ENCODE data around the gene UBE3B. TPM values are rescaled to one million over a fixed set of nuclear protein-coding genes. Genes with fewer than 3 reads are reported as not detected.

The UBE3B gene
- total and polyA plus RNA-seq, 2 experiments from 2014 or later = 20.1 to 35.5 TPM

DNA sequence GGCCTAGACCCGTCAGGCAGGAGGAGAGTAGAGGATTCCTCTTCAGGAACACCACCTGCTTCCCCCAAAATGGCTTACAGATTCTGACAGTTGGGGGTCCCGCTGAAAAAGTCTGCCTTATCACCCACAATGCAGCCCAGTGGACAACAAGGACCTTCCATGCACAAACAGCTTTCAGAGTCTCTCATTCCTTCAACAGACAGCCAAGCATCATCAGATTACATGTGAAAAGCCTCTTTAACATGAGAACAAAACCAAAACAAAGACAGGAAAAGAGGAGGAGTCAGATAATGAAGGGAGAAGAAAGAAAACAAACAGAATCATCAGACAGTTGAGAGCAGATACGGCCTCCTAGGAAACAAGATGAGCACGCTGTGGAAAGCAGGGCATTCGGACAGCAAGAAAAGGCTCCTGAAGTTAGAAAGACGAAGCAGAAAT, 18.6 kb upstream of the UBE3B start:
- 73% methylated on average over 6 of the region's 6 CpGs for WGBS (ENCODE audit: low lambda C conversion rate, missing lambda C conversion rate)
- H3K79me2 ChIP-seq = peaks cover 50% of the 10 kb centered on the region
- H3K9me2 ChIP-seq (replicated peaks; ENCODE audit: insufficient read depth) = no peaks in the 10 kb centered on the region
- H3K4me2 ChIP-seq = peak overlapping the region; percentile 17
- no peak for DNase-seq (ENCODE audit: low spot score)
- no peaks in the 10 kb centered on the region for H3K36me3 ChIP-seq (replicated peaks; ENCODE audit: insufficient read depth, low read depth)
- H3K4me3 ChIP-seq = no peak overlapping the region
- peaks cover 46% of the 10 kb centered on the region for H3K4me1 ChIP-seq (ENCODE audit: insufficient read depth)
- no peaks in the 10 kb centered on the region for H3K27me3 ChIP-seq
- peak overlapping the region; percentile 95 for H3K27ac ChIP-seq
- TF ChIP-seq EZH2 (IDR thresholded peaks at IDR 0.05; ENCODE audit: borderline replicate concordance) (no peak), EZH2phosphoT487 (IDR thresholded peaks at IDR 0.05; ENCODE audit: low read depth, severe bottlenecking, unreplicated experiment) (no peak)
- TF ChIP-seq, protein P1, sequence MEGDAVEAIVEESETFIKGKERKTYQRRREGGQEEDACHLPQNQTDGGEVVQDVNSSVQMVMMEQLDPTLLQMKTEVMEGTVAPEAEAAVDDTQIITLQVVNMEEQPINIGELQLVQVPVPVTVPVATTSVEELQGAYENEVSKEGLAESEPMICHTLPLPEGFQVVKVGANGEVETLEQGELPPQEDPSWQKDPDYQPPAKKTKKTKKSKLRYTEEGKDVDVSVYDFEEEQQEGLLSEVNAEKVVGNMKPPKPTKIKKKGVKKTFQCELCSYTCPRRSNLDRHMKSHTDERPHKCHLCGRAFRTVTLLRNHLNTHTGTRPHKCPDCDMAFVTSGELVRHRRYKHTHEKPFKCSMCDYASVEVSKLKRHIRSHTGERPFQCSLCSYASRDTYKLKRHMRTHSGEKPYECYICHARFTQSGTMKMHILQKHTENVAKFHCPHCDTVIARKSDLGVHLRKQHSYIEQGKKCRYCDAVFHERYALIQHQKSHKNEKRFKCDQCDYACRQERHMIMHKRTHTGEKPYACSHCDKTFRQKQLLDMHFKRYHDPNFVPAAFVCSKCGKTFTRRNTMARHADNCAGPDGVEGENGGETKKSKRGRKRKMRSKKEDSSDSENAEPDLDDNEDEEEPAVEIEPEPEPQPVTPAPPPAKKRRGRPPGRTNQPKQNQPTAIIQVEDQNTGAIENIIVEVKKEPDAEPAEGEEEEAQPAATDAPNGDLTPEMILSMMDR (IDR thresholded peaks at IDR 0.05; ENCODE audit: poor library complexity) = no peak
- H4K20me1 ChIP-seq (ENCODE audit: insufficient read depth, poor library complexity, severe bottlenecking) = no peaks in the 10 kb centered on the region
- H3K9me3 ChIP-seq (ENCODE audit: low read depth) = no peaks in the 10 kb centered on the region
- H2AFZ ChIP-seq = no peak overlapping the region

DNA sequence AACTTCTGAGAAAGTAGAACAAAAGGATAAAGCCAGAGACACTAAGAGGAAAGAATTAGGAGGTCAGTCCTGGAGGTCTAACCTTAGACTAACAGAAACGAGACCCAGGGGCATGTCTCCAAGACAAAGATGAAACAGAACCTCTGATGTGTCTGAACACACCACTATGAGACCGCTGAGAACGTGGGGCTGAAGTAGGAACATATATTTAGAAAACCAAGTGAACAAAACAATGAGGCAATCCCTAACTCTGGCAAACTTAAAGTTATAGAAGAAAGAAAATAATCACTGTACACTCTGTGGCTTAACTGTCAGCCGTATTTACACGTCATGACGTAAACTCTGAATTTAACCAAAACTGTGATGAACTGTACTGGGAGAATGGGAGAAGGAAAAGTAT, 18.2 kb upstream of the UBE3B start:
- no peak overlapping the region for H2AFZ ChIP-seq
- no peaks in the 10 kb centered on the region for H3K9me3 ChIP-seq (ENCODE audit: low read depth)
- no peak overlapping the region for H3K4me3 ChIP-seq
- no peak for DNase-seq (ENCODE audit: low spot score)
- H3K36me3 ChIP-seq (replicated peaks; ENCODE audit: insufficient read depth, low read depth) = no peaks in the 10 kb centered on the region
- TF ChIP-seq EZH2 (IDR thresholded peaks at IDR 0.05; ENCODE audit: borderline replicate concordance) = no peak
- TF ChIP-seq, protein P1 (IDR thresholded peaks at IDR 0.05; ENCODE audit: poor library complexity) = no peak
- H3K27me3 ChIP-seq = no peaks in the 10 kb centered on the region
- H3K27ac ChIP-seq = peak overlapping the region; percentile 95
- H3K9me2 ChIP-seq (replicated peaks; ENCODE audit: insufficient read depth) = no peaks in the 10 kb centered on the region
- no peaks in the 10 kb centered on the region for H4K20me1 ChIP-seq (ENCODE audit: insufficient read depth, poor library complexity, severe bottlenecking)
- peak overlapping the region; percentile 17 for H3K4me2 ChIP-seq
- H3K4me1 ChIP-seq (ENCODE audit: insufficient read depth) = peaks cover 51% of the 10 kb centered on the region
- H3K79me2 ChIP-seq = peaks cover 54% of the 10 kb centered on the region
- WGBS (ENCODE audit: low lambda C conversion rate, missing lambda C conversion rate) = 69% methylated on average over 6 of the region's 6 CpGs

DNA sequence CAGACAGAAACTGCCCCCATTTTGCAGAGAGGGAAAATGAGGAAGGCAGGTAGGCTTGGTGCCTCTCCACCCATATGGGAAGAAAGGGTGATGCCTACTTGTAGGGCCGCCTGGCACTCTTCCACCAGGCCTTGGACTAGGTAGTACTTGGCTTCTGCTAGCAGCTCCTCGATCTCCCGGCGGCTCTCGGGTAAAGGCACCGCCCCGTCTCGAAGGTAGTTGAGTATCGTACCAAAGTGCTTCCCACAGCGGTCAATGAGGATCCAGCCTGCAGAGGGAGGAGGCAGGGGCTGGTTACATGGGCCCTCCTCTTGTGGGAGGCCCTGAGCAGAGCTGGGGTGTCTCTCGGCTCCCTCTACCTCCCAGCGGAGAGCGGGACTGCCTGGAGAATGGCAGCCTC, 16.9 kb upstream of the UBE3B start:
- Histone ChIP-seq H3K9me3 (ENCODE audit: low read depth) (no peaks in the 10 kb centered on the region), H3K4me1 (ENCODE audit: insufficient read depth) (peaks cover 51% of the 10 kb centered on the region), H3K4me2 (peak overlapping the region; percentile 67), H3K27ac (peak overlapping the region; percentile 95), H3K4me3 (no peak overlapping the region), H3K79me2 (peaks cover 67% of the 10 kb centered on the region), H4K20me1 (ENCODE audit: insufficient read depth, poor library complexity, severe bottlenecking) (no peaks in the 10 kb centered on the region), H3K27me3 (no peaks in the 10 kb centered on the region), H3K36me3 (replicated peaks; ENCODE audit: insufficient read depth, low read depth) (no peaks in the 10 kb centered on the region), H3K9me2 (replicated peaks; ENCODE audit: insufficient read depth) (no peaks in the 10 kb centered on the region), H2AFZ (no peak overlapping the region)
- 93% methylated on average over 13 of the region's 13 CpGs for WGBS (ENCODE audit: low lambda C conversion rate, missing lambda C conversion rate)
- TF ChIP-seq, protein P1 (IDR thresholded peaks at IDR 0.05; ENCODE audit: poor library complexity) = no peak
- TF ChIP-seq EZH2phosphoT487 (IDR thresholded peaks at IDR 0.05; ENCODE audit: low read depth, severe bottlenecking, unreplicated experiment) (no peak), EZH2 (IDR thresholded peaks at IDR 0.05; ENCODE audit: borderline replicate concordance) (no peak)
- no peak for DNase-seq (ENCODE audit: low spot score)

Data from hepatocyte (in vitro differentiated cells).